OCI-LY3 (cell line): ENCODE results near the gene C1RL.
A peak's percentile ranks its signal among the peaks of the same experiment; 100 is the strongest.

Experiments used
- H2AFZ ChIP-seq: fragments of 200-600, 300-600 bp; shearing (Covaris generic); 2 replicates; pipeline ENCODE4 v1.6.0; 2014; ENCODE audit warnings: antibody characterized with exemption, low read depth, low read length
- H3K27ac ChIP-seq: fragments of 200-600, 300-600 bp; sonication (generic); 2 replicates; pipeline ENCODE4 v1.5.1; 2014; ENCODE audit warnings: mild to moderate bottlenecking, low read length, moderate library complexity, mixed read lengths
- H3K27me3 ChIP-seq: fragments of 200-600, 300-600 bp; sonication (generic); 2 replicates; pipeline ENCODE4 v1.6.1; 2014; ENCODE audit warnings: low read depth, low read length, mixed read lengths
- H3K36me3 ChIP-seq: fragments of 200-600, 300-600 bp; sonication (generic); replicated peaks from 2 replicates; pipeline ENCODE3; 2014; ENCODE audit warnings: low read depth, low read length, mixed read lengths
- H3K4me1 ChIP-seq: fragments of 300-600, 200-600 bp; sonication (generic); 2 replicates; pipeline ENCODE4 v1.6.1; 2014; ENCODE audit warnings: low read length, mixed read lengths
- H3K4me2 ChIP-seq: fragments of 200-600, 300-600 bp; sonication (generic); 2 replicates; pipeline ENCODE4 v1.6.1; 2014; ENCODE audit warnings: low read length, mixed read lengths
- H3K4me3 ChIP-seq: fragments of 300-600, 200-600 bp; sonication (generic); 2 replicates; pipeline ENCODE4 v1.5.1; 2014; ENCODE audit warnings: antibody characterized with exemption, mild to moderate bottlenecking, low read length, moderate library complexity
- H3K79me2 ChIP-seq: fragments of 300-600, 200-600 bp; shearing (Covaris generic); 2 replicates; pipeline ENCODE4 v1.6.1; 2014; ENCODE audit warnings: mild to moderate bottlenecking, low read length, mixed read lengths
- H3K9ac ChIP-seq: fragments of 300-600, 200-600 bp; shearing (Covaris generic); 2 replicates; pipeline ENCODE4 v1.6.0; 2014; ENCODE audit warnings: mild to moderate bottlenecking, low read length, moderate library complexity
- H3K9me3 ChIP-seq: fragments of 200-600, 300-600 bp; shearing (Covaris generic); 2 replicates; pipeline ENCODE4 v1.6.1; 2014; ENCODE audit warnings: low read length, mixed read lengths; ENCODE audit not compliant: insufficient read depth
- H4K20me1 ChIP-seq: fragments of 200-600, 300-600 bp; sonication (generic); 2 replicates; pipeline ENCODE4 v1.6.1; 2016; ENCODE audit warnings: low read length, mixed read lengths; ENCODE audit not compliant: insufficient read depth
- CTCF ChIP-seq: fragments of 200-600, 300-600 bp; sonication (generic); IDR thresholded peaks from 2 replicates; pipeline ENCODE4 v1.5.1; 2014; ENCODE audit warnings: antibody characterized with exemption, low read length, low read depth
- EZH2phosphoT487 ChIP-seq: fragments of 200-600 bp; shearing (Covaris generic); IDR thresholded peaks from 2 replicates; pipeline ENCODE4 v1.6.1; 2018; ENCODE audit warnings: antibody characterized with exemption, mixed run types, low read depth

Gene C1RL

GRCh38 chr12:7131502-7131866 lies 22.5 kb upstream of the C1RL start:
- H3K4me2 ChIP-seq, result peak overlapping the region; percentile 94
- TF ChIP-seq EZH2phosphoT487, result no peak
- TF ChIP-seq CTCF, result no peak

GRCh38 chr12:7130701-7131501 lies 21.9 kb upstream of the C1RL start:
- peak overlapping the region; percentile 94 for H3K4me2 ChIP-seq
- H3K36me3 ChIP-seq, result no peaks in the 10 kb centered on the region
- H3K4me3 ChIP-seq, result peak overlapping the region; percentile 78
- H3K9me3 ChIP-seq, result no peaks in the 10 kb centered on the region
- H4K20me1 ChIP-seq, result no peaks in the 10 kb centered on the region
- H3K79me2 ChIP-seq, result no peaks in the 10 kb centered on the region
- peak overlapping the region; percentile 65 for H3K9ac ChIP-seq
- TF ChIP-seq EZH2phosphoT487, result no peak
- no peak for TF ChIP-seq CTCF
- no peak overlapping the region for H3K27ac ChIP-seq
- H2AFZ ChIP-seq, result peak overlapping the region; percentile 83; the same call in 1 of the 2 replicates
- peaks cover 7% of the 10 kb centered on the region for H3K27me3 ChIP-seq
- H3K4me1 ChIP-seq, result peaks cover 9% of the 10 kb centered on the region; the same call in 1 of the 2 replicates

More at GRCh38 chr12:7131502-7131866, 22.5 kb upstream of the C1RL start:
- Histone ChIP-seq H3K27ac (no peak overlapping the region), H3K4me3 (peak overlapping the region; percentile 78), H3K36me3 (no peaks in the 10 kb centered on the region), H2AFZ (no peak overlapping the region), H3K9me3 (no peaks in the 10 kb centered on the region), H3K4me1 (peaks cover 9% of the 10 kb centered on the region; the same call in 1 of the 2 replicates), H3K27me3 (peaks cover 7% of the 10 kb centered on the region), H3K79me2 (no peaks in the 10 kb centered on the region), H3K9ac (no peak overlapping the region), H4K20me1 (no peaks in the 10 kb centered on the region)

- no peak for TF ChIP-seq EZH2phosphoT487
- no peak for TF ChIP-seq CTCF
- Histone ChIP-seq H3K27me3 (peaks cover 7% of the 10 kb centered on the region), H3K4me2 (peak within 1 kb of the TSS; percentile 94), H3K79me2 (no peaks in the 10 kb centered on the region), H4K20me1 (no peaks in the 10 kb centered on the region), H3K9me3 (no peaks in the 10 kb centered on the region), H2AFZ (peak within 1 kb of the TSS; percentile 83; the same call in 1 of the 2 replicates), H3K4me1 (peaks cover 9% of the 10 kb centered on the region; the same call in 1 of the 2 replicates), H3K27ac (no peak within 1 kb of the TSS), H3K36me3 (no peaks in the 10 kb centered on the region), H3K9ac (peak within 1 kb of the TSS; percentile 65), H3K4me3 (peak within 1 kb of the TSS; percentile 78)
Measured at GRCh38 chr12:7129872-7130691, 21.1 kb upstream of the C1RL start, which contains the start of gene CLSTN3. TSS of gene CLSTN3 (plus strand) at chr12:7130371. CDS start at chr12:7130649, 278 bp downstream.
